H9 (cell line): Measurements from ENCODE around the gene USP7. TPM values are rescaled to one million over a fixed set of nuclear protein-coding genes. Genes with fewer than 3 reads are reported as not detected.
"Not testable (repeated sequence)": the region's sequence is repeated elsewhere in the genome, so short reads cannot be mapped to it uniquely, and the experiment has no call there.

Experiments
- DNase-seq: peaks from one replicate; pipeline ENCODE4 v3.0.0-alpha.2; 2017
- H2AFZ ChIP-seq: one replicate; pipeline ENCODE4 v1.6.1; 2013; ENCODE audit warnings: mild to moderate bottlenecking, low read length, control low read depth, moderate library complexity
- H2AK5ac ChIP-seq: 2 replicates; pipeline ENCODE4 v1.6.1; 2013; ENCODE audit warnings: low read length, control low read depth, mixed read lengths; ENCODE audit not compliant: insufficient read length
- H2BK120ac ChIP-seq: one replicate; pipeline ENCODE4 v1.6.1; 2013; ENCODE audit warnings: low read depth, mild to moderate bottlenecking, low read length, control low read depth, inconsistent platforms; ENCODE audit not compliant: poor library complexity, severe bottlenecking
- H2BK12ac ChIP-seq: 2 replicates; pipeline ENCODE4 v1.6.1; 2013; ENCODE audit warnings: low read length, control low read depth, mixed read lengths, low read depth; ENCODE audit not compliant: insufficient read length
- H2BK15ac ChIP-seq: 2 replicates; pipeline ENCODE4 v1.6.1; 2013; ENCODE audit warnings: low read depth, low read length, control low read depth
- H2BK20ac ChIP-seq: one replicate; pipeline ENCODE4 v1.6.1; 2013; ENCODE audit warnings: low read depth, mild to moderate bottlenecking, low read length, control low read depth, inconsistent platforms; ENCODE audit not compliant: poor library complexity, severe bottlenecking
- H2BK5ac ChIP-seq: 2 replicates; pipeline ENCODE4 v1.6.1; 2013; ENCODE audit warnings: low read length, control low read depth, mixed read lengths; ENCODE audit not compliant: insufficient read length
- H3K14ac ChIP-seq: 2 replicates; pipeline ENCODE4 v1.6.1; 2013; ENCODE audit warnings: low read length, control low read depth; ENCODE audit not compliant: insufficient read depth
- H3K18ac ChIP-seq: 2 replicates; pipeline ENCODE4 v1.6.1; 2013; ENCODE audit warnings: low read depth, mild to moderate bottlenecking, mixed read lengths, low read length, control low read depth; ENCODE audit not compliant: insufficient read length
- H3K23ac ChIP-seq: 2 replicates; pipeline ENCODE4 v1.6.1; 2013; ENCODE audit warnings: low read length, control low read depth, mixed read lengths, low read depth; ENCODE audit not compliant: insufficient read length
- H3K23me2 ChIP-seq: 2 replicates; pipeline ENCODE4 v1.6.1; 2013; ENCODE audit warnings: low read depth, mild to moderate bottlenecking, mixed read lengths, low read length, control low read depth; ENCODE audit not compliant: insufficient read length, poor library complexity, severe bottlenecking
- H3K27ac ChIP-seq: 2 replicates; pipeline ENCODE4 v1.5.1; 2013; ENCODE audit warnings: low read length, control low read depth, mixed read lengths, low read depth; ENCODE audit not compliant: insufficient read length
- H3K27me3 ChIP-seq: 2 replicates; pipeline ENCODE4 v1.6.1; 2013; ENCODE audit warnings: low read length, control low read depth, inconsistent platforms; ENCODE audit not compliant: insufficient read depth
- H3K4ac ChIP-seq: 2 replicates; pipeline ENCODE4 v1.6.1; 2013; ENCODE audit warnings: low read depth, mild to moderate bottlenecking, control low read depth, inconsistent platforms, low read length, moderate library complexity
- H3K4me1 ChIP-seq: 2 replicates; pipeline ENCODE4 v1.6.1; 2013; ENCODE audit warnings: low read length, control low read depth, inconsistent platforms; ENCODE audit not compliant: insufficient read depth
- H3K4me2 ChIP-seq: 2 replicates; pipeline ENCODE4 v1.6.1; 2013; ENCODE audit warnings: low read length, control low read depth, mixed read lengths; ENCODE audit not compliant: insufficient read length, insufficient read depth
- H3K56ac ChIP-seq: 2 replicates; pipeline ENCODE4 v1.6.1; 2013; ENCODE audit warnings: low read depth, mild to moderate bottlenecking, mixed read lengths, low read length, control low read depth; ENCODE audit not compliant: insufficient read length
- H3K79me1 ChIP-seq: 2 replicates; pipeline ENCODE4 v1.6.1; 2013; ENCODE audit warnings: low read depth, mild to moderate bottlenecking, moderate library complexity, low read length, control low read depth, inconsistent platforms; ENCODE audit not compliant: insufficient read depth, poor library complexity, severe bottlenecking
- H3K79me2 ChIP-seq: 2 replicates; pipeline ENCODE4 v1.6.1; 2013; ENCODE audit warnings: low read length, control low read depth, inconsistent platforms; ENCODE audit not compliant: insufficient read depth
- H3K9ac ChIP-seq: 2 replicates; pipeline ENCODE4 v1.6.1; 2013; ENCODE audit warnings: low read length, control low read depth, mixed read lengths; ENCODE audit not compliant: insufficient read length; ENCODE audit errors: extremely low read depth
- H3K9me3 ChIP-seq: one replicate; pipeline ENCODE4 v1.6.1; 2013; ENCODE audit warnings: low read depth, low read length, inconsistent platforms; ENCODE audit not compliant: control insufficient read depth
- H3T11ph ChIP-seq: one replicate; pipeline ENCODE4 v1.6.1; 2013; ENCODE audit warnings: mild to moderate bottlenecking, low read length, control low read depth, inconsistent platforms
- H4K20me1 ChIP-seq: one replicate; pipeline ENCODE4 v1.6.1; 2013; ENCODE audit not compliant: control insufficient read depth, insufficient read length, insufficient read depth
- H4K5ac ChIP-seq: 2 replicates; pipeline ENCODE4 v1.6.1; 2013; ENCODE audit warnings: low read depth, mild to moderate bottlenecking, mixed read lengths, low read length, control low read depth; ENCODE audit not compliant: insufficient read length
- H4K8ac ChIP-seq: replicated peaks from 2 replicates; pipeline ENCODE4 v1.6.1; 2013; ENCODE audit warnings: low read length, control low read depth, mixed read lengths, low read depth; ENCODE audit not compliant: insufficient read length
- H4K91ac ChIP-seq: 2 replicates; pipeline ENCODE4 v1.6.1; 2013; ENCODE audit warnings: low read depth, mild to moderate bottlenecking, moderate library complexity, mixed read lengths, low read length, control low read depth; ENCODE audit not compliant: insufficient read length
- H3K27ac Mint-ChIP-seq, 3 experiments: 2 replicates in 2 of 3; 3 replicates in 1 of 3; pipeline ENCODE4 v1.8.0; 2020 to 2021; ENCODE audit warnings: mixed read lengths in 3 of 3, mild to moderate bottlenecking in 1 of 3, moderate library complexity in 1 of 3
- H3K27me3 Mint-ChIP-seq: 2 replicates; pipeline ENCODE4 v1.8.0; 2021; ENCODE audit warnings: low read depth, mild to moderate bottlenecking, moderate library complexity, mixed read lengths
- H3K36me3 Mint-ChIP-seq, 3 experiments: 2 replicates in 2 of 3; 3 replicates in 1 of 3; pipeline ENCODE4 v1.8.0; 2020 to 2021; ENCODE audit warnings: low read depth in 3 of 3, mixed read lengths in 3 of 3; ENCODE audit not compliant: insufficient read depth in 1 of 3
- H3K4me1 Mint-ChIP-seq, 2 experiments: 2 replicates each; pipeline ENCODE4 v1.8.0; 2020; ENCODE audit warnings: mixed read lengths in 2 of 2
- H3K4me3 Mint-ChIP-seq, 2 experiments: 2 replicates in 1 of 2; 3 replicates in 1 of 2; pipeline ENCODE4 v1.8.0; 2020 to 2021; ENCODE audit warnings: mild to moderate bottlenecking in 2 of 2, mixed read lengths in 2 of 2, moderate library complexity in 1 of 2
- H3K9me3 Mint-ChIP-seq, 2 experiments: 2 replicates in 1 of 2; 3 replicates in 1 of 2; pipeline ENCODE4 v1.8.0; 2020; ENCODE audit warnings: mild to moderate bottlenecking in 2 of 2, mixed read lengths in 2 of 2, moderate library complexity in 1 of 2
- WGBS: extraction: QIAGEN DNeasy Blood & Tissue Kit; methylation state at CpG from one replicate; pipeline ENCODE4 v1.1.7; 2013; ENCODE audit warnings: missing lambda C conversion rate, low lambda C conversion rate, mixed read lengths; ENCODE audit not compliant: insufficient read length; ENCODE audit errors: extremely low coverage; 5-methylcytosine and 5-hydroxymethylcytosine counted together
- total RNA-seq: library from RNA; stranded (reverse); gene quantifications from 2 replicates; pipeline ENCODE4 v1.2.1, GENCODE V29; 2021
- TF ChIP-seq, protein P1 (sequence below): fragments of 200-600 bp; sonication (generic); conservative IDR thresholded peaks from 3 replicates; pipeline ENCODE4 v1.8.0; 2021; ENCODE audit warnings: antibody characterized with exemption, mild to moderate bottlenecking

USP7 gene
- total RNA-seq, 1 experiment from 2014 or later: 192 TPM

DNA sequence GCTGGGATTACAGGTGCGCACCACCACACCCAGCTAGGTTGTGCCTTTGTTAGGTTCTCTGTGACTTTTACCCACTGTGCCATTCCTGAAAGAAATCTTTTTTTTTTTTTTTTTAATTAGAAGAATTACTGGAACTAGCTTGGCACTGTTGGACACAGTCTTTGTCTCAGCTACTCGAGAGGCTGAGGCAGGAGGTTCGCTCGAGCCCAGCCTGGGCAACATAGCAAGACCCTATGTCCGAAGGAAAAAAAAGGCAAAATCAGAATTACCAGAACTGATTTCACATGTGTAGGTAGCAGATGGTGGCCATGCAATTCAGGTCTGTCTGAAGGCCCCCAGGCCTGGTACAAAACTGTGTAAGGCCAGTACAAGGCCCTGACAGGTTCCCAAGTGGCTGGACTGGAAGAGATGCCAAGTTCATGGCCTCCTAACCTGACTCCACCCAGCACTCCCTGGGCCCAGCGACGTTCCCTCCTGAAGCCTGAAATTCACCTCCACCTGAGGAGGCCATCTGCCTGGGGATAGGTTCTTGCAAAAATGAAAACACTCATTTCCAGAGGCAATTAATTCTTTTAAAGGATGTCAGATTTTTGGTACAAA, 117.9 kb downstream of the USP7 start:
- Histone ChIP-seq H3K4me1 (no peaks in the 10 kb centered on the region), H3K27ac (no peak overlapping the region), H3K9ac (no peak overlapping the region), H3K79me1 (no peaks in the 10 kb centered on the region), H2BK120ac (no peak overlapping the region), H3K56ac (no peak overlapping the region), H4K5ac (no peak overlapping the region), H3K27me3 (no peaks in the 10 kb centered on the region), H3K9me3 (no peaks in the 10 kb centered on the region), H3K23me2 (no peaks in the 10 kb centered on the region), H2AK5ac (no peak overlapping the region), H3K23ac (no peak overlapping the region), H2BK12ac (no peak overlapping the region), H3K79me2 (no peaks in the 10 kb centered on the region), H3K4ac (no peak overlapping the region), H3K18ac (no peak overlapping the region), H3K4me2 (no peak overlapping the region), H2BK5ac (no peak overlapping the region), H3K14ac (no peak overlapping the region), H3T11ph (no peak overlapping the region), H4K91ac (no peak overlapping the region), H2BK15ac (no peak overlapping the region), H4K20me1 (peaks cover 4% of the 10 kb centered on the region), H2BK20ac (no peak overlapping the region), H2AFZ (no peak overlapping the region), H4K8ac (no peak overlapping the region)
- H3K9me3 Mint-ChIP-seq: no peaks in the 10 kb centered on the region; a peak in 1 of 5 replicates
- DNase-seq: no peak
- H3K27me3 Mint-ChIP-seq: no peaks in the 10 kb centered on the region; the same call in 1 of the 2 replicates
- TF ChIP-seq, protein P1, sequence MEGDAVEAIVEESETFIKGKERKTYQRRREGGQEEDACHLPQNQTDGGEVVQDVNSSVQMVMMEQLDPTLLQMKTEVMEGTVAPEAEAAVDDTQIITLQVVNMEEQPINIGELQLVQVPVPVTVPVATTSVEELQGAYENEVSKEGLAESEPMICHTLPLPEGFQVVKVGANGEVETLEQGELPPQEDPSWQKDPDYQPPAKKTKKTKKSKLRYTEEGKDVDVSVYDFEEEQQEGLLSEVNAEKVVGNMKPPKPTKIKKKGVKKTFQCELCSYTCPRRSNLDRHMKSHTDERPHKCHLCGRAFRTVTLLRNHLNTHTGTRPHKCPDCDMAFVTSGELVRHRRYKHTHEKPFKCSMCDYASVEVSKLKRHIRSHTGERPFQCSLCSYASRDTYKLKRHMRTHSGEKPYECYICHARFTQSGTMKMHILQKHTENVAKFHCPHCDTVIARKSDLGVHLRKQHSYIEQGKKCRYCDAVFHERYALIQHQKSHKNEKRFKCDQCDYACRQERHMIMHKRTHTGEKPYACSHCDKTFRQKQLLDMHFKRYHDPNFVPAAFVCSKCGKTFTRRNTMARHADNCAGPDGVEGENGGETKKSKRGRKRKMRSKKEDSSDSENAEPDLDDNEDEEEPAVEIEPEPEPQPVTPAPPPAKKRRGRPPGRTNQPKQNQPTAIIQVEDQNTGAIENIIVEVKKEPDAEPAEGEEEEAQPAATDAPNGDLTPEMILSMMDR: no peak
- H3K36me3 Mint-ChIP-seq: peaks cover 23 to 57% (median 40%) of the 10 kb centered on the region in 3 experiments
- WGBS: no CpG with 5 or more reads among the region's 7 CpGs
- no peak overlapping the region; a peak in 1 of 5 replicates for H3K4me3 Mint-ChIP-seq
- peak overlapping the region in 1 of 3 experiments; percentile 82; a peak in 1 of 7 replicates for H3K27ac Mint-ChIP-seq
- peaks cover 38 to 45% of the 10 kb centered on the region in 2 experiments for H3K4me1 Mint-ChIP-seq

DNA sequence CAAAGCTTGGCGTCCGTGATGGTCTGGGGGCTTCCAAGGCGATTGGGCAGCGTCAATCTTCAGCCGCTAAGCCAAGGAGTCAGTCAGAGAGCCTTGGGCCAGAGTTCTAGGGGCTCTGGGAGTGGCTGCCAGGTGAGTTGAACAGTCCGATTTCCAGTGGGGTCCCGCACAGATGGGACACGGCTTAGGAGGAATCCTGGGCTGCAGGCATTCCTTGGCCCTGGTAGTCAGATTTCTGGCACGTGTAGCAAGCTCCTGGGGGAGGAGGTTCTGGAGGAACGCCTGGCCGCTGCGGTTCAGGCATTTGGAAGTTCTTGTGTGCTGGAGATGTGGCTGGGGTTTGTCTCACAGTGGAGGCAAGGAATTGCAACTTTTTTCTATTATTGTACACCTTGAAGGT, 120.4 kb downstream of the USP7 start:
- H3K9me3 ChIP-seq, H4K8ac ChIP-seq, H3K4me1 ChIP-seq, H3K56ac ChIP-seq, H3K79me1 ChIP-seq, H3K27ac Mint-ChIP-seq, H4K20me1 ChIP-seq, H2AK5ac ChIP-seq, H3K27me3 Mint-ChIP-seq, H4K91ac ChIP-seq, H3K4me2 ChIP-seq, H2BK5ac ChIP-seq, H3K4me3 Mint-ChIP-seq, H3K18ac ChIP-seq, H2AFZ ChIP-seq, H2BK15ac ChIP-seq, H3K4ac ChIP-seq, H3K79me2 ChIP-seq, H3T11ph ChIP-seq, H3K9me3 Mint-ChIP-seq, H2BK12ac ChIP-seq, H4K5ac ChIP-seq, H2BK120ac ChIP-seq, H3K23me2 ChIP-seq, H3K9ac ChIP-seq, H2BK20ac ChIP-seq, H3K14ac ChIP-seq, DNase-seq, H3K23ac ChIP-seq, H3K27ac ChIP-seq, H3K27me3 ChIP-seq: not testable (repeated sequence)
- no CpG with 5 or more reads among the region's 12 CpGs for WGBS
- H3K36me3 Mint-ChIP-seq: peaks cover 13 to 32% (median 19%) of the 10 kb centered on the region in 3 experiments
- peaks cover 25 to 29% of the 10 kb centered on the region in 2 experiments for H3K4me1 Mint-ChIP-seq
